A549 (cell line): ENCODE results near the gene HSPA1A. TPM values are rescaled to one million over a fixed set of nuclear protein-coding genes. Genes with fewer than 3 reads are reported as not detected.
A peak's percentile ranks its signal among the peaks of the same experiment; 100 is the strongest.
"Not testable (repeated sequence)": the region's sequence is repeated elsewhere in the genome, so short reads cannot be mapped to it uniquely, and the experiment has no call there.

Experiments used
- ATAC-seq, 2 experiments: fragments of 200-7000 bp in 1 of 2; fragments of >200 bp in 1 of 2; cut with Nextera tagmentation in 1 of 2; cut with Tn5 transposase in 1 of 2; 3 replicates each; pipeline versions ENCODE4 v1.8.0 to v1.9.1; 2018 to 2020; ENCODE audit warnings: mild to moderate bottlenecking in 1 of 2, moderate library complexity in 1 of 2
- CTCF ChIA-PET: fragments of 300-600 bp; sonication (Branson Sonifier 250); formaldehyde crosslinking; extraction: SDS; loops from one replicate; lab custom pipeline; 2021; ENCODE audit warnings: antibody characterized with exemption, inconsistent platforms; lab: Yijun Ruan, JAX
- POLR2A ChIA-PET: fragments of 350-600 bp; formaldehyde crosslinking; extraction: SDS; loops from one replicate; lab custom pipeline; 2021; ENCODE audit warnings: antibody characterized with exemption, inconsistent platforms; lab: Yijun Ruan, JAX
- DNase-seq, 2 experiments: peaks; one replicate each; pipeline versions ENCODE4 v3.0.0 to v3.0.0-alpha.2; 2011 to 2016; ENCODE audit warnings: low read depth in 1 of 2, low spot score in 1 of 2
- FAIRE-seq: peaks from 2 replicates; lab custom pipeline; 2011; peaks lifted over from hg19 to GRCh38; lab: Jason Lieb, UNC
- H3K27ac ChIP-seq, 2 experiments: fragments of >200 bp; sonication (Bioruptor Twin); formaldehyde crosslinking; 3 replicates each; pipeline ENCODE4 v1.5.1; 2016 to 2017
- H3K4me1 ChIP-seq: fragments of >200 bp; sonication (Bioruptor Twin); formaldehyde crosslinking; 3 replicates; pipeline ENCODE4 v1.6.1; 2016
- H3K4me2 ChIP-seq: fragments of >200 bp; sonication (Bioruptor Twin); formaldehyde crosslinking; 3 replicates; pipeline ENCODE4 v1.6.1; 2016
- H3K4me3 ChIP-seq: fragments of >200 bp; sonication (Bioruptor Twin); formaldehyde crosslinking; 3 replicates; pipeline ENCODE4 v1.5.1; 2016
- H3K9me3 ChIP-seq: fragments of >200 bp; sonication (Bioruptor Twin); formaldehyde crosslinking; 3 replicates; pipeline ENCODE4 v1.6.1; 2016
- BCL3 ChIP-seq: fragments of >200 bp; sonication (Bioruptor Twin); formaldehyde crosslinking; IDR thresholded peaks from 3 replicates; pipeline ENCODE4 v1.6.1; 2016
- CEBPB ChIP-seq, 2 experiments: fragments of >200 bp in 1 of 2; sonication (Bioruptor Twin) in 1 of 2; formaldehyde crosslinking in 1 of 2; IDR thresholded peaks; 2 replicates each; pipeline ENCODE4 v1.6.1; 2012 to 2016
- E2F6 ChIP-seq: IDR thresholded peaks from 2 replicates; pipeline ENCODE4 v1.6.1; 2012; ENCODE audit warnings: low read depth, borderline replicate concordance
- EHF ChIP-seq: fragments of 250-450 bp; sonication (Bioruptor Pico); IDR thresholded peaks from 2 replicates; pipeline ENCODE4 v1.5.0; 2020; ENCODE audit warnings: mild to moderate bottlenecking
- FOSL2 ChIP-seq, 2 experiments: fragments of 450-650 bp in 1 of 2; fragments of >200 bp in 1 of 2; sonication (Bioruptor Twin) in 1 of 2; formaldehyde crosslinking; IDR thresholded peaks; 2 replicates each; pipeline versions ENCODE4 v1.5.0 to v1.6.1; 2016 to 2020; ENCODE audit warnings: mild to moderate bottlenecking in 1 of 2, moderate library complexity in 1 of 2
- JUN ChIP-seq, 2 experiments: fragments of >200 bp; sonication (Bioruptor Twin); formaldehyde crosslinking; IDR thresholded peaks; 2 replicates in 1 of 2; 3 replicates in 1 of 2; pipeline ENCODE4 v1.6.1; 2016 to 2017
- JUNB ChIP-seq: fragments of >200 bp; sonication (Bioruptor Twin); formaldehyde crosslinking; IDR thresholded peaks from 2 replicates; pipeline ENCODE4 v1.6.1; 2016
- KDM5A ChIP-seq: fragments of 200-600 bp; sonication (generic); IDR thresholded peaks from 2 replicates; pipeline ENCODE4 v1.6.1; 2016; ENCODE audit warnings: antibody characterized with exemption, mild to moderate bottlenecking
- MAX ChIP-seq: IDR thresholded peaks from 2 replicates; pipeline ENCODE4 v1.6.1; 2012
- PHF8 ChIP-seq: fragments of 200-600 bp; sonication (generic); IDR thresholded peaks from 2 replicates; pipeline ENCODE4 v1.6.1; 2016; ENCODE audit warnings: low read depth, mild to moderate bottlenecking, antibody characterized with exemption, moderate library complexity, borderline replicate concordance
- POLR2A ChIP-seq: IDR thresholded peaks from 2 replicates; pipeline ENCODE4 v1.6.1; 2012; ENCODE audit warnings: mild to moderate bottlenecking, low read length
- RAD21 ChIP-seq, 2 experiments: fragments of >200 bp in 1 of 2; sonication (Bioruptor Twin) in 1 of 2; formaldehyde crosslinking in 1 of 2; IDR thresholded peaks in 1 of 2; conservative IDR thresholded peaks in 1 of 2; 2 replicates in 1 of 2; 3 replicates in 1 of 2; pipeline ENCODE4 v1.6.1; 2012 to 2018; ENCODE audit warnings: inconsistent platforms in 1 of 2
- RCOR1 ChIP-seq: fragments of 150-350 bp; IDR thresholded peaks from 2 replicates; pipeline ENCODE4 v1.6.1; 2014; ENCODE audit warnings: antibody characterized with exemption, low read length, low read depth
- TFCP2L1 ChIP-seq: fragments of 250-450 bp; sonication (Bioruptor Pico); IDR thresholded peaks from 2 replicates; pipeline ENCODE4 v1.5.0; 2021; ENCODE audit warnings: mild to moderate bottlenecking
- ZC3H11A ChIP-seq: fragments of 450-650 bp; IDR thresholded peaks from 2 replicates; pipeline ENCODE4 v1.6.1; 2014; ENCODE audit warnings: antibody characterized with exemption, mild to moderate bottlenecking
- WGBS: methylation state at CpG from one replicate; pipeline ENCODE4 v1.1.6; 2017; ENCODE audit errors: missing lambda C conversion rate; 5-methylcytosine and 5-hydroxymethylcytosine counted together
- polyA plus RNA-seq, 4 experiments: library from polyadenylated mRNA; depleted of rRNA in 3 of 4; stranded (reverse); fragments of >200 nt; fragmentation: RNase III in 1 of 4; extraction: RNeasy Plus Mini Kit Qiagen cat#74134 plus additional on column Dnase treatment in 1 of 4; gene quantifications; 2 replicates in 3 of 4; 3 replicates in 1 of 4; pipeline ENCODE4 v1.2.3, GENCODE V29; 2011 to 2017
- TF ChIP-seq, protein P1 (sequence below): fragments of 200-600 bp; sonication (generic); IDR thresholded peaks from 2 replicates; pipeline ENCODE4 v1.6.1; 2016; ENCODE audit warnings: antibody characterized with exemption, mild to moderate bottlenecking, moderate library complexity
- TF ChIP-seq, protein P2 (sequence below): fragments of >200 bp; sonication (Bioruptor Twin); formaldehyde crosslinking; IDR thresholded peaks from 3 replicates; pipeline ENCODE4 v1.5.1; 2016

Gene HSPA1A
- polyA plus RNA-seq, 2 of the 4 experiments (the other 2 are of a cell fraction), result 122 to 204 TPM

- TF ChIP-seq, protein P1, sequence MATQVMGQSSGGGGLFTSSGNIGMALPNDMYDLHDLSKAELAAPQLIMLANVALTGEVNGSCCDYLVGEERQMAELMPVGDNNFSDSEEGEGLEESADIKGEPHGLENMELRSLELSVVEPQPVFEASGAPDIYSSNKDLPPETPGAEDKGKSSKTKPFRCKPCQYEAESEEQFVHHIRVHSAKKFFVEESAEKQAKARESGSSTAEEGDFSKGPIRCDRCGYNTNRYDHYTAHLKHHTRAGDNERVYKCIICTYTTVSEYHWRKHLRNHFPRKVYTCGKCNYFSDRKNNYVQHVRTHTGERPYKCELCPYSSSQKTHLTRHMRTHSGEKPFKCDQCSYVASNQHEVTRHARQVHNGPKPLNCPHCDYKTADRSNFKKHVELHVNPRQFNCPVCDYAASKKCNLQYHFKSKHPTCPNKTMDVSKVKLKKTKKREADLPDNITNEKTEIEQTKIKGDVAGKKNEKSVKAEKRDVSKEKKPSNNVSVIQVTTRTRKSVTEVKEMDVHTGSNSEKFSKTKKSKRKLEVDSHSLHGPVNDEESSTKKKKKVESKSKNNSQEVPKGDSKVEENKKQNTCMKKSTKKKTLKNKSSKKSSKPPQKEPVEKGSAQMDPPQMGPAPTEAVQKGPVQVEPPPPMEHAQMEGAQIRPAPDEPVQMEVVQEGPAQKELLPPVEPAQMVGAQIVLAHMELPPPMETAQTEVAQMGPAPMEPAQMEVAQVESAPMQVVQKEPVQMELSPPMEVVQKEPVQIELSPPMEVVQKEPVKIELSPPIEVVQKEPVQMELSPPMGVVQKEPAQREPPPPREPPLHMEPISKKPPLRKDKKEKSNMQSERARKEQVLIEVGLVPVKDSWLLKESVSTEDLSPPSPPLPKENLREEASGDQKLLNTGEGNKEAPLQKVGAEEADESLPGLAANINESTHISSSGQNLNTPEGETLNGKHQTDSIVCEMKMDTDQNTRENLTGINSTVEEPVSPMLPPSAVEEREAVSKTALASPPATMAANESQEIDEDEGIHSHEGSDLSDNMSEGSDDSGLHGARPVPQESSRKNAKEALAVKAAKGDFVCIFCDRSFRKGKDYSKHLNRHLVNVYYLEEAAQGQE, result no peak
- no peak for TF ChIP-seq KDM5A
- TF ChIP-seq CEBPB (IDR thresholded peaks at IDR 0.05), result no peak
- no peak for TF ChIP-seq RAD21 (conservative IDR thresholded peaks at IDR 0.05 in 1 of 2, IDR thresholded peaks at IDR 0.05 in 1 of 2)
- TF ChIP-seq EHF (CRISPR knock-in tag), result no peak
- TF ChIP-seq FOSL2 (IDR thresholded peaks at IDR 0.05), result no peak
- TF ChIP-seq FOSL2 (CRISPR knock-in tag; IDR thresholded peaks at IDR 0.05), result no peak
- no peak for TF ChIP-seq RCOR1
Observed at GRCh38 chr6:31805939-31806469, 9.3 kb upstream of the HSPA1A start (continued).

- FAIRE-seq (no peak), ATAC-seq (peak; percentile 96 to 97), DNase-seq (peak; percentile 89 to 94)
- Histone ChIP-seq H3K4me1 (peaks cover 12% of the 10 kb centered on the region), H3K4me2 (peak within 1 kb of the TSS; percentile 80), H3K4me3 (peak within 1 kb of the TSS; percentile 56), H3K9me3 (no peaks in the 10 kb centered on the region), H3K27ac (peak within 1 kb of the TSS; percentile 84 to 92)
- TF ChIP-seq TFCP2L1 (CRISPR knock-in tag), result no peak
- TF ChIP-seq POLR2A, result peak; percentile 40
- peak; percentile 60; the same call in 1 of the 2 replicates for TF ChIP-seq E2F6
- TF ChIP-seq JUN (IDR thresholded peaks at IDR 0.05), result peak in 1 of 2 experiments; percentile 58; a peak in 1 of 5 replicates
- peak; percentile 63; the same call in 1 of the 2 replicates for TF ChIP-seq PHF8
- TF ChIP-seq ZC3H11A, result no peak
- TF ChIP-seq, protein P2, sequence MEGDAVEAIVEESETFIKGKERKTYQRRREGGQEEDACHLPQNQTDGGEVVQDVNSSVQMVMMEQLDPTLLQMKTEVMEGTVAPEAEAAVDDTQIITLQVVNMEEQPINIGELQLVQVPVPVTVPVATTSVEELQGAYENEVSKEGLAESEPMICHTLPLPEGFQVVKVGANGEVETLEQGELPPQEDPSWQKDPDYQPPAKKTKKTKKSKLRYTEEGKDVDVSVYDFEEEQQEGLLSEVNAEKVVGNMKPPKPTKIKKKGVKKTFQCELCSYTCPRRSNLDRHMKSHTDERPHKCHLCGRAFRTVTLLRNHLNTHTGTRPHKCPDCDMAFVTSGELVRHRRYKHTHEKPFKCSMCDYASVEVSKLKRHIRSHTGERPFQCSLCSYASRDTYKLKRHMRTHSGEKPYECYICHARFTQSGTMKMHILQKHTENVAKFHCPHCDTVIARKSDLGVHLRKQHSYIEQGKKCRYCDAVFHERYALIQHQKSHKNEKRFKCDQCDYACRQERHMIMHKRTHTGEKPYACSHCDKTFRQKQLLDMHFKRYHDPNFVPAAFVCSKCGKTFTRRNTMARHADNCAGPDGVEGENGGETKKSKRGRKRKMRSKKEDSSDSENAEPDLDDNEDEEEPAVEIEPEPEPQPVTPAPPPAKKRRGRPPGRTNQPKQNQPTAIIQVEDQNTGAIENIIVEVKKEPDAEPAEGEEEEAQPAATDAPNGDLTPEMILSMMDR, result peak; percentile 31
- no peak for TF ChIP-seq JUNB
- TF ChIP-seq BCL3, result 0 out of 3 replicates have a peak, but pooled peaks have one; percentile 68
- TF ChIP-seq MAX, result peak; percentile 68
- ChIA-PET POLR2A (interaction anchor here (0.5 to 2.2 kb wide), 9 partner anchors 8 to 143 kb away, joined by 3 to 54 read pairs (median 5); partner anchors contain the start of genes HSPA1A, HSPA1B, HSPA1L and MPIG6B), CTCF (interaction anchor here (0.6 to 4.1 kb wide), 16 partner anchors 9 to 102 kb away, joined by 3 to 27 read pairs (median 3); partner anchors contain the start of genes DDAH2, HSPA1A, HSPA1L and VARS1)
- under 1% methylated on average over 27 of the region's 51 CpGs for WGBS
Observed at GRCh38 chr6:31806470-31807272, 8.7 kb upstream of the HSPA1A start, which contains the start of gene LSM2. TSS of gene LSM2 (minus strand) at chr6:31806966. CDS start at chr6:31806757, 209 bp downstream.

GRCh38 chr6:31808599-31808998 is 6.7 kb upstream of the HSPA1A start:
- H3K4me3 ChIP-seq, H3K4me2 ChIP-seq, POLR2A ChIA-PET, FAIRE-seq, DNase-seq, H3K27ac ChIP-seq, H3K9me3 ChIP-seq, ATAC-seq: not testable (repeated sequence)
- 85% methylated on average over 9 of the region's 10 CpGs for WGBS
- peaks cover 17% of the 10 kb centered on the region for H3K4me1 ChIP-seq
- CTCF ChIA-PET, result interaction anchor here (1.1 to 2.1 kb wide), 3 partner anchors 9 to 21 kb away, joined by 3 to 8 read pairs (median 5); partner anchors contain the start of gene VARS1
